ENCODE results near the gene GPATCH1.

DNA sequence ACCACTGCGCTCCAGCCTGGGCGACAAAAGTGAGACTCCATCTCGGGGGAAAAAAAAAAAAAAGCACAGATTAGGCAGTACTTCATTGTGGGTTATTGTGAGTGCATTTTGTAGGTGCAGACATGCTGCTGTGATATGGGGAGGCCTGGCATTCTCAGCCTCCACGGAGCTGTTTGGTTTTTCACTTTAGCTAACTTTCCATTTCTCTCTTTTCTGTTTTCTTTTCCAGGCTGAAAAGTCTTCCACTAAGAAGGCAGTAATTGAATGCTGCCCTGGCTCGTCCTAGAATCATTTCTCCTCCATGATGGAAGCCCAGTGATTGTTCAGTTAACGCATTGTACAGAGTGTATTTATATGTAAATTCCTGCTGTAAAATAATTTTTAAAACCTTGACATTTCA lies 48.9 kb downstream of the GPATCH1 start:
- TF ChIP-seq, protein P1, sequence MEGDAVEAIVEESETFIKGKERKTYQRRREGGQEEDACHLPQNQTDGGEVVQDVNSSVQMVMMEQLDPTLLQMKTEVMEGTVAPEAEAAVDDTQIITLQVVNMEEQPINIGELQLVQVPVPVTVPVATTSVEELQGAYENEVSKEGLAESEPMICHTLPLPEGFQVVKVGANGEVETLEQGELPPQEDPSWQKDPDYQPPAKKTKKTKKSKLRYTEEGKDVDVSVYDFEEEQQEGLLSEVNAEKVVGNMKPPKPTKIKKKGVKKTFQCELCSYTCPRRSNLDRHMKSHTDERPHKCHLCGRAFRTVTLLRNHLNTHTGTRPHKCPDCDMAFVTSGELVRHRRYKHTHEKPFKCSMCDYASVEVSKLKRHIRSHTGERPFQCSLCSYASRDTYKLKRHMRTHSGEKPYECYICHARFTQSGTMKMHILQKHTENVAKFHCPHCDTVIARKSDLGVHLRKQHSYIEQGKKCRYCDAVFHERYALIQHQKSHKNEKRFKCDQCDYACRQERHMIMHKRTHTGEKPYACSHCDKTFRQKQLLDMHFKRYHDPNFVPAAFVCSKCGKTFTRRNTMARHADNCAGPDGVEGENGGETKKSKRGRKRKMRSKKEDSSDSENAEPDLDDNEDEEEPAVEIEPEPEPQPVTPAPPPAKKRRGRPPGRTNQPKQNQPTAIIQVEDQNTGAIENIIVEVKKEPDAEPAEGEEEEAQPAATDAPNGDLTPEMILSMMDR (IDR thresholded peaks at IDR 0.05; ENCODE audit: low read depth, low read length) = no peak
- no peak for TF ChIP-seq POLR2A (IDR thresholded peaks at IDR 0.05; ENCODE audit: extremely low read depth, insufficient read length)
- no peak for TF ChIP-seq MAX (IDR thresholded peaks at IDR 0.05; ENCODE audit: low read depth, low read length)
- no peak for TF ChIP-seq MYC (IDR thresholded peaks at IDR 0.05; ENCODE audit: low read depth, low read length)

All from NB4 (cell line).